ENCODE results near the gene NHLRC4.

DNA sequence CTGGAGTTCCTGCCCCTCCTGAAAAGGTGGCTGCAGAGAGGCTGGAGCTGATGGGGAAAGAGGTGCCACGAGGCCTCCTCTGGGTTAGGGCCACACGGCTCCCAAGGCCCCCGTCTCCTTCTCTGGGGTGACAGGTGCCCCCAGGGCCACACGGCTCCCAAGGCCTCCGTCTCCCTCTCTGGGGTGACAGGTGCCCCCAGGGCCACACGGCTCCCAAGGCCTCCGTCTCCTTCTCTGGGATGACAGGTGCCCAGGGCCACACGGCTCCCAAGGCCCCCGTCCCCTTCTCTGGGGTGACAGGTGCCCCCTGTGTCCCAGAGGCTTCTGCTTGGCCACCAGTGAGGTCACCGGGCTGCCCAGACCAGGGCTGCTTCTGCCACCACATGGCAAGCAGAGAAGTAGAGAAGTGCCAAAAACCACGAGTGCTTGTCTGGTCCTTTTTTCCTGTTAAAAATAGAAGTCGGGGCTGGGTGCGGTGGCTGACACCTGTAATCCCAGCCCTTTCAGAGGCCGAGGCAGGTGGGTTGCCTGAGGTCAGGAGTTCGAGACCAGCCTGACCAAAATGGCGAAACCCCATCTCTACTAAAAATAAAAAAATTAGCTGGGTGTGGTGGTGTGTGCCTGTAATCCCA, 35.2 kb upstream of the NHLRC4 start:
- TF ChIP-seq, protein P1, sequence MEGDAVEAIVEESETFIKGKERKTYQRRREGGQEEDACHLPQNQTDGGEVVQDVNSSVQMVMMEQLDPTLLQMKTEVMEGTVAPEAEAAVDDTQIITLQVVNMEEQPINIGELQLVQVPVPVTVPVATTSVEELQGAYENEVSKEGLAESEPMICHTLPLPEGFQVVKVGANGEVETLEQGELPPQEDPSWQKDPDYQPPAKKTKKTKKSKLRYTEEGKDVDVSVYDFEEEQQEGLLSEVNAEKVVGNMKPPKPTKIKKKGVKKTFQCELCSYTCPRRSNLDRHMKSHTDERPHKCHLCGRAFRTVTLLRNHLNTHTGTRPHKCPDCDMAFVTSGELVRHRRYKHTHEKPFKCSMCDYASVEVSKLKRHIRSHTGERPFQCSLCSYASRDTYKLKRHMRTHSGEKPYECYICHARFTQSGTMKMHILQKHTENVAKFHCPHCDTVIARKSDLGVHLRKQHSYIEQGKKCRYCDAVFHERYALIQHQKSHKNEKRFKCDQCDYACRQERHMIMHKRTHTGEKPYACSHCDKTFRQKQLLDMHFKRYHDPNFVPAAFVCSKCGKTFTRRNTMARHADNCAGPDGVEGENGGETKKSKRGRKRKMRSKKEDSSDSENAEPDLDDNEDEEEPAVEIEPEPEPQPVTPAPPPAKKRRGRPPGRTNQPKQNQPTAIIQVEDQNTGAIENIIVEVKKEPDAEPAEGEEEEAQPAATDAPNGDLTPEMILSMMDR (IDR thresholded peaks at IDR 0.05; ENCODE audit: insufficient read depth, low read length) = no peak
- TF ChIP-seq POLR2AphosphoS5 (IDR thresholded peaks at IDR 0.05; ENCODE audit: low read depth) (no peak), GABPA (IDR thresholded peaks at IDR 0.05; ENCODE audit: low read depth) (no peak), SPI1 (IDR thresholded peaks at IDR 0.05; ENCODE audit: borderline replicate concordance, low read depth) (no peak)
- TF ChIP-seq, protein P2, sequence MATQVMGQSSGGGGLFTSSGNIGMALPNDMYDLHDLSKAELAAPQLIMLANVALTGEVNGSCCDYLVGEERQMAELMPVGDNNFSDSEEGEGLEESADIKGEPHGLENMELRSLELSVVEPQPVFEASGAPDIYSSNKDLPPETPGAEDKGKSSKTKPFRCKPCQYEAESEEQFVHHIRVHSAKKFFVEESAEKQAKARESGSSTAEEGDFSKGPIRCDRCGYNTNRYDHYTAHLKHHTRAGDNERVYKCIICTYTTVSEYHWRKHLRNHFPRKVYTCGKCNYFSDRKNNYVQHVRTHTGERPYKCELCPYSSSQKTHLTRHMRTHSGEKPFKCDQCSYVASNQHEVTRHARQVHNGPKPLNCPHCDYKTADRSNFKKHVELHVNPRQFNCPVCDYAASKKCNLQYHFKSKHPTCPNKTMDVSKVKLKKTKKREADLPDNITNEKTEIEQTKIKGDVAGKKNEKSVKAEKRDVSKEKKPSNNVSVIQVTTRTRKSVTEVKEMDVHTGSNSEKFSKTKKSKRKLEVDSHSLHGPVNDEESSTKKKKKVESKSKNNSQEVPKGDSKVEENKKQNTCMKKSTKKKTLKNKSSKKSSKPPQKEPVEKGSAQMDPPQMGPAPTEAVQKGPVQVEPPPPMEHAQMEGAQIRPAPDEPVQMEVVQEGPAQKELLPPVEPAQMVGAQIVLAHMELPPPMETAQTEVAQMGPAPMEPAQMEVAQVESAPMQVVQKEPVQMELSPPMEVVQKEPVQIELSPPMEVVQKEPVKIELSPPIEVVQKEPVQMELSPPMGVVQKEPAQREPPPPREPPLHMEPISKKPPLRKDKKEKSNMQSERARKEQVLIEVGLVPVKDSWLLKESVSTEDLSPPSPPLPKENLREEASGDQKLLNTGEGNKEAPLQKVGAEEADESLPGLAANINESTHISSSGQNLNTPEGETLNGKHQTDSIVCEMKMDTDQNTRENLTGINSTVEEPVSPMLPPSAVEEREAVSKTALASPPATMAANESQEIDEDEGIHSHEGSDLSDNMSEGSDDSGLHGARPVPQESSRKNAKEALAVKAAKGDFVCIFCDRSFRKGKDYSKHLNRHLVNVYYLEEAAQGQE (IDR thresholded peaks at IDR 0.05; ENCODE audit: insufficient replicate concordance, low read depth) = no peak
